Measurements from ENCODE around the gene STX17. TPM values are rescaled to one million over a fixed set of nuclear protein-coding genes. Genes with fewer than 3 reads are reported as not detected.
A peak's percentile ranks its signal among the peaks of the same experiment; 100 is the strongest.
"Not testable (repeated sequence)": the region's sequence is repeated elsewhere in the genome, so short reads cannot be mapped to it uniquely, and the experiment has no call there.

STX17 gene
- 12.8 TPM for polyA plus RNA-seq (2012; ENCODE audit: insufficient read depth, insufficient read length)

GRCh38 chr9:99906403-99907207 is at the start of gene STX17:
Gene STX17 (plus strand): TSS chr9:99906654. CDS start chr9:99915240, 8,586 bp downstream.
- peak; percentile 63 for DNase-seq (ENCODE audit: low read depth, low spot score)
- peak within 1 kb of the TSS; percentile 79 for H3K4me3 ChIP-seq (ENCODE audit: low read length)

GRCh38 chr9:99857576-99857975 is 48.9 kb upstream of the STX17 start:
- DNase-seq (ENCODE audit: low read depth, low spot score); H3K4me3 ChIP-seq (ENCODE audit: low read length): not testable (repeated sequence)

GRCh38 chr9:99858087-99858486 is 48.4 kb upstream of the STX17 start:
- no peak overlapping the region for H3K4me3 ChIP-seq (ENCODE audit: low read length)
- no peak for DNase-seq (ENCODE audit: low read depth, low spot score)

GRCh38 chr9:99859243-99859980 is 47.0 kb upstream of the STX17 start:
- no peak for DNase-seq (ENCODE audit: low read depth, low spot score)
- H3K4me3 ChIP-seq (ENCODE audit: low read length): no peak overlapping the region

GRCh38 chr9:99860266-99860665 is 46.2 kb upstream of the STX17 start:
- H3K4me3 ChIP-seq (ENCODE audit: low read length): no peak overlapping the region
- DNase-seq (ENCODE audit: low read depth, low spot score): no peak

- DNase-seq (ENCODE audit: low read depth, low spot score): no peak
- H3K4me3 ChIP-seq (ENCODE audit: low read length): no peak overlapping the region
These were observed 42.5 kb upstream of the STX17 start for GRCh38 chr9:99863955-99864354.

GRCh38 chr9:99866398-99866797 is 40.1 kb upstream of the STX17 start:
- H3K4me3 ChIP-seq (ENCODE audit: low read length): no peak overlapping the region
- DNase-seq (ENCODE audit: low read depth, low spot score): no peak

- no peak overlapping the region for H3K4me3 ChIP-seq (ENCODE audit: low read length)
- no peak for DNase-seq (ENCODE audit: low read depth, low spot score)
These were observed 38.9 kb upstream of the STX17 start for GRCh38 chr9:99867536-99867935.

- no peak overlapping the region for H3K4me3 ChIP-seq (ENCODE audit: low read length)
- no peak for DNase-seq (ENCODE audit: low read depth, low spot score)
These were observed 38.5 kb upstream of the STX17 start for GRCh38 chr9:99867968-99868367.

GRCh38 chr9:99868845-99869244 is 37.6 kb upstream of the STX17 start:
- DNase-seq (ENCODE audit: low read depth, low spot score): no peak
- H3K4me3 ChIP-seq (ENCODE audit: low read length): no peak overlapping the region

- DNase-seq (ENCODE audit: low read depth, low spot score): no peak
- no peak overlapping the region for H3K4me3 ChIP-seq (ENCODE audit: low read length)
These were observed 36.3 kb upstream of the STX17 start for GRCh38 chr9:99870126-99870525.

- DNase-seq (ENCODE audit: low read depth, low spot score): no peak
- no peak overlapping the region for H3K4me3 ChIP-seq (ENCODE audit: low read length)
These were observed 32.9 kb upstream of the STX17 start for GRCh38 chr9:99873531-99873930.

- no peak overlapping the region for H3K4me3 ChIP-seq (ENCODE audit: low read length)
- DNase-seq (ENCODE audit: low read depth, low spot score): no peak
These were observed 32.4 kb upstream of the STX17 start for GRCh38 chr9:99873943-99874584.

- DNase-seq (ENCODE audit: low read depth, low spot score): no peak
- H3K4me3 ChIP-seq (ENCODE audit: low read length): no peak overlapping the region
These were observed 30.3 kb upstream of the STX17 start for GRCh38 chr9:99876190-99876589.

- no peak for DNase-seq (ENCODE audit: low read depth, low spot score)
- H3K4me3 ChIP-seq (ENCODE audit: low read length): no peak overlapping the region
These were observed 27.8 kb upstream of the STX17 start for GRCh38 chr9:99878651-99879050.

- no peak overlapping the region for H3K4me3 ChIP-seq (ENCODE audit: low read length)
- no peak for DNase-seq (ENCODE audit: low read depth, low spot score)
These were observed 24.7 kb upstream of the STX17 start for GRCh38 chr9:99881769-99882168.

- no peak overlapping the region for H3K4me3 ChIP-seq (ENCODE audit: low read length)
- DNase-seq (ENCODE audit: low read depth, low spot score): no peak
These were observed 20.7 kb upstream of the STX17 start for GRCh38 chr9:99885747-99886146.

GRCh38 chr9:99889120-99889519 is 17.3 kb upstream of the STX17 start:
- no peak overlapping the region for H3K4me3 ChIP-seq (ENCODE audit: low read length)
- no peak for DNase-seq (ENCODE audit: low read depth, low spot score)

GRCh38 chr9:99894826-99895225 is 11.6 kb upstream of the STX17 start:
- no peak overlapping the region for H3K4me3 ChIP-seq (ENCODE audit: low read length)
- no peak for DNase-seq (ENCODE audit: low read depth, low spot score)

- no peak for DNase-seq (ENCODE audit: low read depth, low spot score)
- no peak overlapping the region for H3K4me3 ChIP-seq (ENCODE audit: low read length)
These were observed 10.9 kb upstream of the STX17 start for GRCh38 chr9:99895510-99895909.
